ENCODE measurements around the gene BZW2.
"Not testable (repeated sequence)": the region's sequence is repeated elsewhere in the genome, so short reads cannot be mapped to it uniquely, and the experiment has no call there.

BZW2 gene

GRCh38 chr7:16677978-16678494 lies 32.1 kb downstream of the BZW2 start:
- no peak for DNase-seq

- DNase-seq, result not testable (repeated sequence)
These were observed 32.9 kb downstream of the BZW2 start for GRCh38 chr7:16678645-16679566.

- no peak for DNase-seq
These were observed 39.0 kb downstream of the BZW2 start for GRCh38 chr7:16684935-16685334.

- DNase-seq, result no peak
These were observed 39.6 kb downstream of the BZW2 start for GRCh38 chr7:16685535-16685934.

- DNase-seq, result no peak
These were observed 42.3 kb downstream of the BZW2 start for GRCh38 chr7:16688249-16688648.

- DNase-seq, result no peak
These were observed 45.3 kb downstream of the BZW2 start for GRCh38 chr7:16691241-16691640.

- no peak for DNase-seq
These were observed 47.8 kb downstream of the BZW2 start for GRCh38 chr7:16693601-16694318.

- DNase-seq, result no peak
These were observed 48.8 kb downstream of the BZW2 start for GRCh38 chr7:16694806-16695205.

- no peak for DNase-seq
These were observed 49.7 kb downstream of the BZW2 start for GRCh38 chr7:16695621-16696237.

- DNase-seq, result no peak
These were observed 51.7 kb downstream of the BZW2 start for GRCh38 chr7:16697507-16698199.

- no peak for DNase-seq
These were observed 52.4 kb downstream of the BZW2 start for GRCh38 chr7:16698200-16698905.

- no peak for DNase-seq
These were observed 56.5 kb downstream of the BZW2 start for GRCh38 chr7:16702441-16702840.

GRCh38 chr7:16708511-16708910 lies 62.5 kb downstream of the BZW2 start:
- no peak for DNase-seq

- DNase-seq, result no peak
These were observed 63.0 kb downstream of the BZW2 start for GRCh38 chr7:16708980-16709379.

GRCh38 chr7:16710651-16711050 lies 64.7 kb downstream of the BZW2 start:
- DNase-seq, result no peak

- no peak for DNase-seq
These were observed 65.7 kb downstream of the BZW2 start for GRCh38 chr7:16711730-16712129.

GRCh38 chr7:16712916-16713315 lies 66.9 kb downstream of the BZW2 start:
- DNase-seq, result no peak

GRCh38 chr7:16715928-16716327 lies 69.9 kb downstream of the BZW2 start:
- DNase-seq, result no peak

GRCh38 chr7:16718111-16718656 lies 72.2 kb downstream of the BZW2 start:
- no peak for DNase-seq

- DNase-seq, result no peak
These were observed 73.7 kb downstream of the BZW2 start for GRCh38 chr7:16719699-16720098.

GRCh38 chr7:16721541-16721940 lies 75.6 kb downstream of the BZW2 start:
- no peak for DNase-seq

GRCh38 chr7:16724344-16724743 lies 78.4 kb downstream of the BZW2 start:
- no peak for DNase-seq
